ENCODE measurements around the gene ARHGEF10L.

The ARHGEF10L gene

GRCh38 chr1:17550729-17551584, 11.5 kb downstream of the ARHGEF10L start:
- no peak for DNase-seq

- no peak for DNase-seq
Observed at GRCh38 chr1:17551755-17552234, 12.3 kb downstream of the ARHGEF10L start.

GRCh38 chr1:17553975-17554700, 14.6 kb downstream of the ARHGEF10L start:
- no peak for DNase-seq

- no peak for DNase-seq
Observed at GRCh38 chr1:17554954-17555353, 15.5 kb downstream of the ARHGEF10L start.

- DNase-seq = no peak
Observed at GRCh38 chr1:17557986-17558385, 18.5 kb downstream of the ARHGEF10L start.

- no peak for DNase-seq
Observed at GRCh38 chr1:17558541-17558940, 19.0 kb downstream of the ARHGEF10L start.

- DNase-seq = no peak
Observed at GRCh38 chr1:17558954-17559614, 19.6 kb downstream of the ARHGEF10L start.

GRCh38 chr1:17559615-17560419, 20.3 kb downstream of the ARHGEF10L start:
- no peak for DNase-seq

GRCh38 chr1:17561247-17561548, 21.7 kb downstream of the ARHGEF10L start:
- no peak for DNase-seq

GRCh38 chr1:17561561-17561985, 22.1 kb downstream of the ARHGEF10L start:
- no peak for DNase-seq

- no peak for DNase-seq
Observed at GRCh38 chr1:17562375-17562774, 22.9 kb downstream of the ARHGEF10L start.

- no peak for DNase-seq
Observed at GRCh38 chr1:17563494-17564281, 24.2 kb downstream of the ARHGEF10L start.

GRCh38 chr1:17564458-17565393, 25.2 kb downstream of the ARHGEF10L start:
- no peak for DNase-seq

- no peak for DNase-seq
Observed at GRCh38 chr1:17565461-17566252, 26.2 kb downstream of the ARHGEF10L start.

- DNase-seq = no peak
Observed at GRCh38 chr1:17566417-17566816, 26.9 kb downstream of the ARHGEF10L start.

GRCh38 chr1:17566892-17567291, 27.4 kb downstream of the ARHGEF10L start:
- no peak for DNase-seq

- no peak for DNase-seq
Observed at GRCh38 chr1:17567582-17567981, 28.1 kb downstream of the ARHGEF10L start.

- no peak for DNase-seq
Observed at GRCh38 chr1:17568014-17568900, 28.8 kb downstream of the ARHGEF10L start.
